GM19468 (cell line): Measurements from ENCODE around the gene SS18L1.

Experiments used
- ATAC-seq: cut with Tn5 transposase; IDR thresholded peaks from one replicate; pipeline ENCODE4 v1.9.1; 2021; ENCODE audit warnings: mild to moderate bottlenecking, moderate library complexity, moderate number of reproducible peaks; ENCODE audit not compliant: unreplicated experiment; ENCODE audit errors: extremely low read depth

Gene SS18L1

GRCh38 chr20:62151225-62151624 is 7.7 kb downstream of the SS18L1 start:
- no peak for ATAC-seq

- no peak for ATAC-seq
These were observed 8.3 kb downstream of the SS18L1 start for GRCh38 chr20:62151835-62152364.

- no peak for ATAC-seq
These were observed 12.1 kb downstream of the SS18L1 start for GRCh38 chr20:62155428-62156253.

- ATAC-seq = no peak
These were observed 12.6 kb downstream of the SS18L1 start for GRCh38 chr20:62156254-62156556.

GRCh38 chr20:62156592-62157386 is 13.2 kb downstream of the SS18L1 start:
- no peak for ATAC-seq

GRCh38 chr20:62157387-62158087 is 14.0 kb downstream of the SS18L1 start:
- ATAC-seq = no peak

- no peak for ATAC-seq
These were observed 14.5 kb downstream of the SS18L1 start for GRCh38 chr20:62158088-62158400.

DNA sequence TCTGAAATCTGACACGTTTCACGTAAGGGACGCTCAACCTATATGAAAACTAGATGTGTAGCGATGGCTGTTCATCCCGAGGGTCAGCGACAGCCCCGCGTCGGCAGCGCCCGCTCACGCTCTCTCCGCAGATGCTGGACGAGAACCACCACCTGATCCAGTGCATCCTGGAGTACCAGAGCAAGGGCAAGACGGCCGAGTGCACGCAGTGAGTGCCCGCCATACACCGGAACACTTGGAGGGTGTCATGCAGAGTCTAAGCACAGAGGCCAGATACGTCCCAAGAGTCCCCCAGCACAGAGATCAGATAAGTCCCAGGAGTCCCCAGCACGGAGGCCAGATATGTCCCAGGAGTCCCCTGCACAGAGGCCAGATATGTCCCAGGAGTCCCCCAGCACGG is 15.0 kb downstream of the SS18L1 start:
- ATAC-seq = no peak

DNA sequence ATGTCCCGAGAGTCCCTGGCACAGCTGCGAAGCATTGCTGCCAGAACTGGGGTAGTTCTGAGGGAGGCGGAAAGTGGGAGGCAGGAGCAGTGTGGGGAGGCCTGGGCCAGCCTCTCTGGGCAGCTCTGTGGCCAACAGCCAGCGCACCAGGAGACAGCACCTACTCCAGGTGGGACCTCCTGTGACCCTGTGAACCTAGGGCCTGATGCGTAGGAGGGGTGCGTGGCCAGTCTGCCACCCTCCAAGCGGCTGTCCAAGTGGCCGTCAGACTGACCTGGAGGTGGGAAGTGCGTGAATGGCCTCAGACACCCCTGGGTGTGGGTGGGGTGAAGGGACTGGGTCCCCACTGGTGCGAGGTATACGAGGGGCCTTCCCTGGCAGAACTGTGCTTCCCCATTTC is 15.5 kb downstream of the SS18L1 start:
- no peak for ATAC-seq

GRCh38 chr20:62159839-62160238 is 16.3 kb downstream of the SS18L1 start:
- ATAC-seq = no peak

- ATAC-seq = no peak
These were observed 16.7 kb downstream of the SS18L1 start for GRCh38 chr20:62160253-62160652.

GRCh38 chr20:62160876-62161275 is 17.3 kb downstream of the SS18L1 start:
- ATAC-seq = no peak

GRCh38 chr20:62161347-62161746 is 17.8 kb downstream of the SS18L1 start:
- ATAC-seq = no peak

- no peak for ATAC-seq
These were observed 19.4 kb downstream of the SS18L1 start for GRCh38 chr20:62162765-62163484.

DNA sequence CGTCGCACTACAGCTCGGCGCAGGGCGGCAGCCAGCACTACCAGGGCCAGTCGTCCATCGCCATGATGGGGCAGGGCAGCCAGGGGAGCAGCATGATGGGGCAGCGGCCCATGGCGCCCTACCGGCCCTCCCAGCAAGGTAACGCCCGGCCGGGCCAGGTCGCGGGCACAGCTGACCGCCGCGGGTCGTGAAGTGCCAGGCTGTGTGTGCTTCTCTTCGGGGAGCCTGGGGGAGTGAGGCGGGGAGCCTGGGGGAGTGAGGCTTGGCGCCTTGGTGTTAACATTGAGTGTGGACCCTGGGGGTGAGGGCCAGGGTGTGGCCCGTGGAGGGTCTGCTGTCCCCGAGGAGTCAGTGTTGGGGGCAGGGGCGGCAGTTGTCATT is 19.9 kb downstream of the SS18L1 start:
- ATAC-seq = no peak

GRCh38 chr20:62163986-62164762 is 20.6 kb downstream of the SS18L1 start:
- no peak for ATAC-seq

GRCh38 chr20:62164879-62165761 is 21.6 kb downstream of the SS18L1 start:
- ATAC-seq = no peak

- ATAC-seq = no peak
These were observed 22.3 kb downstream of the SS18L1 start for GRCh38 chr20:62165762-62166399.
